Measurements from ENCODE around the gene SPIC. TPM values are rescaled to one million over a fixed set of nuclear protein-coding genes. Genes with fewer than 3 reads are reported as not detected.

The SPIC gene
- total RNA-seq, 1 experiment from 2014 or later = not detected

DNA sequence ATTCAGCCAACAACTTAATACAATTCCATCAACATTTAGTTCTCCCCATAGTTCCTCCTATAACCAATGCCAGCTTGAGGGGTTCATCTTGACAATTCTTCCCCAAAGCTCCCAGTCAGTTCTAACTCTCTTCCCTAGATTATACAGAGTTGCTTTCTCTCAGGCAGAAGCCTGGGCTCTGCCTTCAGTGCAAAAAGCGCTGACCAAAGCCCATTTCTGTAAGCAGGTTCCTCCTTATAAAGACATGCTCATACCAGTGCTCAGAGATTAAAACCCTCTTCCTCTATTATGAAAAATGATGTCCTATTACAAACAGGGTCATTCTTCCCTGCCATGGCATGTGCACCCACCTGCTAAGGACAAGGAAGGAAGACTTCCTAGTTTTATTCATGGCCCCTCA is 16.2 kb downstream of the SPIC start:
- Histone ChIP-seq H3K79me2 (ENCODE audit: insufficient read depth, low read length) (no peaks in the 10 kb centered on the region), H2BK5ac (ENCODE audit: insufficient read length, low read length) (no peak overlapping the region), H3K14ac (ENCODE audit: insufficient read depth, low read length) (no peak overlapping the region), H3K9me3 (ENCODE audit: control insufficient read depth, low read depth, low read length) (no peaks in the 10 kb centered on the region), H4K91ac (ENCODE audit: insufficient read length, low read depth, low read length) (no peak overlapping the region), H3K56ac (ENCODE audit: insufficient read length, low read depth, low read length) (no peak overlapping the region), H3K18ac (ENCODE audit: insufficient read length, low read depth, low read length) (no peak overlapping the region), H4K8ac (replicated peaks; ENCODE audit: insufficient read length, low read depth, low read length) (no peak overlapping the region), H3K4ac (ENCODE audit: low read depth, low read length) (no peak overlapping the region), H4K20me1 (ENCODE audit: control insufficient read depth, insufficient read depth, insufficient read length) (no peaks in the 10 kb centered on the region), H3K23ac (ENCODE audit: insufficient read length, low read depth, low read length) (no peak overlapping the region), H3K79me1 (ENCODE audit: insufficient read depth, low read depth, low read length, poor library complexity, severe bottlenecking) (no peaks in the 10 kb centered on the region), H2BK20ac (ENCODE audit: low read depth, low read length, poor library complexity, severe bottlenecking) (no peak overlapping the region), H2BK12ac (ENCODE audit: insufficient read length, low read depth, low read length) (no peak overlapping the region), H3K27ac (ENCODE audit: insufficient read length, low read depth, low read length) (no peak overlapping the region), H3K23me2 (ENCODE audit: insufficient read length, low read depth, low read length, poor library complexity, severe bottlenecking) (no peaks in the 10 kb centered on the region), H3K27me3 (ENCODE audit: insufficient read depth, low read length) (no peaks in the 10 kb centered on the region), H2BK15ac (ENCODE audit: low read depth, low read length) (no peak overlapping the region), H3T11ph (ENCODE audit: low read length) (no peak overlapping the region), H4K5ac (ENCODE audit: insufficient read length, low read depth, low read length) (no peak overlapping the region), H2BK120ac (ENCODE audit: low read depth, low read length, poor library complexity, severe bottlenecking) (no peak overlapping the region), H3K4me1 (ENCODE audit: insufficient read depth, low read length) (no peaks in the 10 kb centered on the region), H3K4me2 (ENCODE audit: insufficient read depth, insufficient read length, low read length) (no peak overlapping the region), H2AK5ac (ENCODE audit: insufficient read length, low read length) (no peak overlapping the region), H2AFZ (ENCODE audit: low read length) (no peak overlapping the region), H3K9ac (ENCODE audit: extremely low read depth, insufficient read length, low read length) (no peak overlapping the region)
- TF ChIP-seq, protein P1, sequence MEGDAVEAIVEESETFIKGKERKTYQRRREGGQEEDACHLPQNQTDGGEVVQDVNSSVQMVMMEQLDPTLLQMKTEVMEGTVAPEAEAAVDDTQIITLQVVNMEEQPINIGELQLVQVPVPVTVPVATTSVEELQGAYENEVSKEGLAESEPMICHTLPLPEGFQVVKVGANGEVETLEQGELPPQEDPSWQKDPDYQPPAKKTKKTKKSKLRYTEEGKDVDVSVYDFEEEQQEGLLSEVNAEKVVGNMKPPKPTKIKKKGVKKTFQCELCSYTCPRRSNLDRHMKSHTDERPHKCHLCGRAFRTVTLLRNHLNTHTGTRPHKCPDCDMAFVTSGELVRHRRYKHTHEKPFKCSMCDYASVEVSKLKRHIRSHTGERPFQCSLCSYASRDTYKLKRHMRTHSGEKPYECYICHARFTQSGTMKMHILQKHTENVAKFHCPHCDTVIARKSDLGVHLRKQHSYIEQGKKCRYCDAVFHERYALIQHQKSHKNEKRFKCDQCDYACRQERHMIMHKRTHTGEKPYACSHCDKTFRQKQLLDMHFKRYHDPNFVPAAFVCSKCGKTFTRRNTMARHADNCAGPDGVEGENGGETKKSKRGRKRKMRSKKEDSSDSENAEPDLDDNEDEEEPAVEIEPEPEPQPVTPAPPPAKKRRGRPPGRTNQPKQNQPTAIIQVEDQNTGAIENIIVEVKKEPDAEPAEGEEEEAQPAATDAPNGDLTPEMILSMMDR (conservative IDR thresholded peaks at IDR 0.05) = no peak
- Mint-ChIP-seq H3K4me1 (no peaks in the 10 kb centered on the region), H3K36me3 (ENCODE audit: insufficient read depth in 1 of 3, low read depth in 3 of 3) (no peaks in the 10 kb centered on the region), H3K9me3 (no peaks in the 10 kb centered on the region), H3K27me3 (ENCODE audit: low read depth) (no peaks in the 10 kb centered on the region), H3K27ac (no peak overlapping the region; a peak in 1 of 7 replicates), H3K4me3 (no peak overlapping the region)
- no peak for DNase-seq
- WGBS (ENCODE audit: extremely low coverage, insufficient read length, low lambda C conversion rate) = no CpG with 5 or more reads among the region's 1 CpG
